Calu3 (cell line): ENCODE measurements around the gene BCAS3. TPM values are rescaled to one million over a fixed set of nuclear protein-coding genes. Genes with fewer than 3 reads are reported as not detected.

Experiments used
- BruUV-seq: library from RNA; stranded (reverse); fragments of 400-500 nt; replicated peaks from 2 replicates; lab custom pipeline; 2021; lab: Mats Ljungman, UMichigan
- CTCF ChIA-PET: fragments of 300-600 bp; sonication (Branson Sonifier 250); formaldehyde crosslinking; loops from one replicate; lab custom pipeline; 2022; ENCODE audit warnings: antibody characterized with exemption; lab: Charles Lee
- DNase-seq: peaks from one replicate; pipeline ENCODE4 v3.0.0; 2022
- H3K27ac Mint-ChIP-seq: one replicate; pipeline ENCODE4 v1.8.0; 2022; ENCODE audit warnings: mixed read lengths; ENCODE audit not compliant: unreplicated experiment
- H3K27me3 Mint-ChIP-seq: one replicate; pipeline ENCODE4 v1.8.0; 2022; ENCODE audit warnings: mixed read lengths; ENCODE audit not compliant: unreplicated experiment
- H3K36me3 Mint-ChIP-seq: one replicate; pipeline ENCODE4 v1.8.0; 2022; ENCODE audit warnings: mild to moderate bottlenecking, moderate library complexity, mixed read lengths; ENCODE audit not compliant: insufficient read depth, unreplicated experiment
- H3K4me1 Mint-ChIP-seq: one replicate; pipeline ENCODE4 v1.8.0; 2022; ENCODE audit warnings: mild to moderate bottlenecking, low read depth, mixed read lengths; ENCODE audit not compliant: unreplicated experiment
- H3K4me3 Mint-ChIP-seq: one replicate; pipeline ENCODE4 v1.8.0; 2022; ENCODE audit warnings: mild to moderate bottlenecking, low read depth, moderate library complexity, mixed read lengths; ENCODE audit not compliant: unreplicated experiment
- H3K9me3 Mint-ChIP-seq: one replicate; pipeline ENCODE4 v1.8.0; 2022; ENCODE audit warnings: low read depth, mixed read lengths; ENCODE audit not compliant: unreplicated experiment
- CTCF ChIP-seq: fragments of 200-600 bp; IDR thresholded peaks from one replicate; pipeline ENCODE4 v1.8.0; 2022; ENCODE audit warnings: antibody characterized with exemption; ENCODE audit not compliant: unreplicated experiment
- intact Hi-C: fragments of 100-400 bp; cut with micrococcal nuclease; formaldehyde crosslinking; loops from one replicate; pipeline ENCODE4 v1.10.0; 2022; ENCODE audit not compliant: unreplicated experiment
- total RNA-seq: library from RNA; stranded (reverse); gene quantifications from 2 replicates; pipeline ENCODE4 v1.2.3, GENCODE V29; 2022

The BCAS3 gene
- total RNA-seq, 1 experiment from 2014 or later: 10.9 TPM

GRCh38 chr17:61345825-61346666 is 668.4 kb downstream of the BCAS3 start:
- TF ChIP-seq CTCF: no peak
- intact Hi-C loops: no loop called here
- no peak overlapping the region for H3K4me3 Mint-ChIP-seq
- H3K9me3 Mint-ChIP-seq: no peaks in the 10 kb centered on the region
- peaks cover 15% of the 10 kb centered on the region for H3K27me3 Mint-ChIP-seq
- no peak overlapping the region for H3K27ac Mint-ChIP-seq
- CTCF ChIA-PET: no interaction called here
- no peaks in the 10 kb centered on the region for H3K4me1 Mint-ChIP-seq
- no peaks in the 10 kb centered on the region for H3K36me3 Mint-ChIP-seq
- DNase-seq: no peak
- no TSS peak for BruUV-seq

GRCh38 chr17:61349350-61349749 is 671.7 kb downstream of the BCAS3 start:
- DNase-seq: no peak
- Mint-ChIP-seq H3K27me3 (peaks cover 15% of the 10 kb centered on the region), H3K27ac (no peak overlapping the region), H3K9me3 (no peaks in the 10 kb centered on the region), H3K36me3 (no peaks in the 10 kb centered on the region), H3K4me1 (no peaks in the 10 kb centered on the region), H3K4me3 (no peak overlapping the region)
- CTCF ChIA-PET: interaction anchor here (0.6 kb wide), 1 partner anchor 60 kb away, joined by 3 read pairs; no protein-coding TSS in a partner anchor
- intact Hi-C loops: no loop called here
- no TSS peak for BruUV-seq
- TF ChIP-seq CTCF: no peak

- no peak for DNase-seq
- H3K27me3 Mint-ChIP-seq: peaks cover 15% of the 10 kb centered on the region
- TF ChIP-seq CTCF: no peak
- CTCF ChIA-PET: no interaction called here
- H3K9me3 Mint-ChIP-seq: no peaks in the 10 kb centered on the region
- intact Hi-C loops: no loop called here
- BruUV-seq: no TSS peak
- H3K4me1 Mint-ChIP-seq: no peaks in the 10 kb centered on the region
- no peaks in the 10 kb centered on the region for H3K36me3 Mint-ChIP-seq
- no peak overlapping the region for H3K27ac Mint-ChIP-seq
- H3K4me3 Mint-ChIP-seq: no peak overlapping the region
Measured at GRCh38 chr17:61351745-61352407, 674.2 kb downstream of the BCAS3 start.

GRCh38 chr17:61352408-61352770 is 674.7 kb downstream of the BCAS3 start:
- DNase-seq: no peak
- BruUV-seq: no TSS peak
- intact Hi-C loops: no loop called here
- H3K27me3 Mint-ChIP-seq: peaks cover 13% of the 10 kb centered on the region
- no peaks in the 10 kb centered on the region for H3K4me1 Mint-ChIP-seq
- no peaks in the 10 kb centered on the region for H3K9me3 Mint-ChIP-seq
- CTCF ChIA-PET: no interaction called here
- H3K27ac Mint-ChIP-seq: no peak overlapping the region
- no peak overlapping the region for H3K4me3 Mint-ChIP-seq
- TF ChIP-seq CTCF: no peak
- no peaks in the 10 kb centered on the region for H3K36me3 Mint-ChIP-seq
